Astrocyte of the cerebellum (primary cell): Measurements from ENCODE around the gene C2CD3.
"Not testable (repeated sequence)": the region's sequence is repeated elsewhere in the genome, so short reads cannot be mapped to it uniquely, and the experiment has no call there.

Experiments
- DNase-seq: peaks from one replicate; pipeline ENCODE4 v3.0.0-alpha.2; 2011; ENCODE audit warnings: low read depth
- H3K4me3 ChIP-seq: 2 replicates; pipeline ENCODE4 v1.5.1; 2011; ENCODE audit warnings: mild to moderate bottlenecking, low read depth, low read length, moderate library complexity
- in situ Hi-C: cut with HindIII; loops from 2 replicates; pipeline ENCODE4 v1.10.0; 2017; ENCODE audit warnings: low sequenced_read_pairs
- TF ChIP-seq, protein P1 (sequence below): IDR thresholded peaks from 2 replicates; pipeline ENCODE4 v1.5.1; 2012; ENCODE audit warnings: low read length, low read depth, moderate library complexity, mild to moderate bottlenecking; ENCODE audit errors: missing control alignments

The C2CD3 gene

DNA sequence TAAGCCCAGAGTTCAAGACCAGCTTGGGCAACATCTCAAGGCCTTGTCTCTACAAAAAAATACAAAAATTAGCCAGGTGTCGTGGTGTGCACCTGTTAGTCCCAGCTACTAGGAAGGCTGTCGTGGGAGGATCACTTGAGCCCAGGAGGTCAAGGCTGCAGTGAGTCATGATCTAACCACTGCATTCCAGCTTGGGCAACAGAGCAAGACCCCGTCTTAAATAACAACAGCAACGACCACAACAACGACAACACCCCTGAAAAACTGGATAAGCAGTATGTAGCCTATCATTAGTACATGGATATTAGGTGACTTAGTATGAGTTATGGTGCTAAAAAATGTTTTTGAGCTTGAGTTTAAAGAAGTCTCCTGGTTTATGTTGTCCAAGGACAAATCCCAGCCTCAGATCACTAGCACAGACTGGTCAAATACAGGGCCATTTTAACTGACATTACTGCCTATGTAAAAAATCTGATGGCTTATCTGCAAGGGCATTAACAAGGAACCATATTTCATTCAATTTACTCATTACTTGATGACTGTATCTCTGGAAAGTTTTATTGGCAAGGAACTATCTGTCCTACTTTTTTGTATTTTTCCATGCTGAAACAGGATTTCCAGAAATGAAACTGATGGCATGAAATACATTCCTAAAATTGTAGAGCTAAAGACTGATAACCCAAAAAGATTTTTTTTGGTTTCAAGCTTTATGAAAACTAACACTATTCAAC, 23.4 kb downstream of the C2CD3 start:
- no peak overlapping the region for H3K4me3 ChIP-seq
- TF ChIP-seq, protein P1, sequence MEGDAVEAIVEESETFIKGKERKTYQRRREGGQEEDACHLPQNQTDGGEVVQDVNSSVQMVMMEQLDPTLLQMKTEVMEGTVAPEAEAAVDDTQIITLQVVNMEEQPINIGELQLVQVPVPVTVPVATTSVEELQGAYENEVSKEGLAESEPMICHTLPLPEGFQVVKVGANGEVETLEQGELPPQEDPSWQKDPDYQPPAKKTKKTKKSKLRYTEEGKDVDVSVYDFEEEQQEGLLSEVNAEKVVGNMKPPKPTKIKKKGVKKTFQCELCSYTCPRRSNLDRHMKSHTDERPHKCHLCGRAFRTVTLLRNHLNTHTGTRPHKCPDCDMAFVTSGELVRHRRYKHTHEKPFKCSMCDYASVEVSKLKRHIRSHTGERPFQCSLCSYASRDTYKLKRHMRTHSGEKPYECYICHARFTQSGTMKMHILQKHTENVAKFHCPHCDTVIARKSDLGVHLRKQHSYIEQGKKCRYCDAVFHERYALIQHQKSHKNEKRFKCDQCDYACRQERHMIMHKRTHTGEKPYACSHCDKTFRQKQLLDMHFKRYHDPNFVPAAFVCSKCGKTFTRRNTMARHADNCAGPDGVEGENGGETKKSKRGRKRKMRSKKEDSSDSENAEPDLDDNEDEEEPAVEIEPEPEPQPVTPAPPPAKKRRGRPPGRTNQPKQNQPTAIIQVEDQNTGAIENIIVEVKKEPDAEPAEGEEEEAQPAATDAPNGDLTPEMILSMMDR = no peak
- in situ Hi-C loops = no loop called here
- DNase-seq = no peak

DNA sequence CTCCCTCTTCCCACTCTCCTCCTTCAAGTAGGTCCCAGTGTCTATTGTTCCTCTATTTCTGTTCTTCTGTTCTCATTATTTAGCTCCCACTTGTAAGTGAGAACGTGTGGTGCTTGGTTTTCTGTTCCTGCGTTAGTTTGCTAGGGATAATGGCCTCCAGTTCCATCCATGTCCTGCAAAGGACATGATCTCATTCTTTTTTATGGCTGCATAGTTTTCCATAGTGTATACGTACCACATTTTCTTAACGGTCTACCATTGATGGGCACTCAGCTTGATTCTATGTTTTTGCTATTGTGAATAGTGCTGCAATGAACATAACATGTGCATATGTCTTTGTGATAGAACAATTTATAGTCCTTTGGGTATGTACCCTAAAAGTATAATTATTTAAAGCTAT, 26.2 kb downstream of the C2CD3 start:
- in situ Hi-C loops = no loop called here
- TF ChIP-seq, protein P1 = no peak
- no peak for DNase-seq
- H3K4me3 ChIP-seq = no peak overlapping the region

DNA sequence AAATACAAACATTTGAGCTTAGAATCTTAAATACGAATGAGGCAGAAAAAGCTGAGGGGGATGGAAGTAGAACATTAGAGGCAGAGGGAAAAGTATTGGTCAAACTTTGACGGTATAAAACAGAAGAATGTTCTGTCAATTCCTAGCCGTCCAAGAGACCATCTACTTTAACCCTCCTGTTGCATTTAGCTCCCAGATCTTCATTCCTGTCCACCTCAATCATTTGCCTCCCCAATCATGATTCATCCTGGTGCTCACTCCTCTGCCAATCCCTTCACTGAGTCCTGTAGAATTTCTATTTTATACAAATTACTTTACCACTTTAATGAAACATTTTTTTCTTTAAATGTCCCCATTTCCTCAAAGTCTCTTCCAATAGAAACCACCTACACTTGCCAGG, 28.2 kb downstream of the C2CD3 start:
- DNase-seq = no peak
- in situ Hi-C loops = no loop called here
- TF ChIP-seq, protein P1 = no peak
- H3K4me3 ChIP-seq = no peak overlapping the region

DNA sequence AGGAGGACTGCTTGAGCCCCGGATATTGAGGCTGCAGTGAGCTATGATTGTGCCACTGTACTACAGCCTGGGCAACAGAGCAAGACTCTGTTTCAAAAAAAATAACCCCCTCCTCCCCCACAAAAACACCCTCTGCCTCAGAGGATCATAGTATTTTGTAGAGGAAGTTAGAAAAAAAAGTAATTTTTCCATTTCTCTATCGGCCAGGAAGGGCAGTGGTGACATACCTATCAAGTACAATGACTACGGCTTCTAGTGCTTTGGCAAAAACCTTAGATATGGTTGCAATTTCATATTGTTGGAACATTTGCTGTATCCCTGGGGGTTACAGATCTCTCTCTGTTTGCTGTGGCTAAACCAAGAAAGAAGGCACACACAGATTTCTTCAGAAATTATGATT, 28.9 kb downstream of the C2CD3 start:
- TF ChIP-seq, protein P1 = no peak
- H3K4me3 ChIP-seq = no peak overlapping the region
- no peak for DNase-seq
- in situ Hi-C loops = no loop called here

DNA sequence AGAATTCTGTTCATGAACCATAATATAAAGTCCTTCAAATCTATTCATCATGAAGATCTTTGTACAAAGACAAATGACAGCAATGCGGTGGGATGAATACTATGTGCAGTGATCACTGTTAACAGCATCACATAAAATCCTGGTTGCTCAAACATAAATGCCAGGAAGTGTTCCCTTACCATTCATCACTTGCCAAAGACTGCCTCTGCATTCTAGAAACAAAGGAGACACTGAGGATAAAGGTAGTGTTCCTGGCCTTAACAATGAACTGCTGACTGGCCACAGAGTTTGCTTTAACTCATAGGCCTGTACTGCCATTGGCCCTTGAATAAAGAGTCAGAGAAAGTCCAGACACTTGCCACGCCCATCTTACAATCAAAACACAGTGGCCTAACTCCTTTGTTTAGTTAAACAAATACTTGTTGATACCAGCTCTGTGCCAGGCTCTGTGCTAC, 29.5 kb downstream of the C2CD3 start:
- TF ChIP-seq, protein P1 = no peak
- no peak overlapping the region for H3K4me3 ChIP-seq
- in situ Hi-C loops = no loop called here
- no peak for DNase-seq

DNA sequence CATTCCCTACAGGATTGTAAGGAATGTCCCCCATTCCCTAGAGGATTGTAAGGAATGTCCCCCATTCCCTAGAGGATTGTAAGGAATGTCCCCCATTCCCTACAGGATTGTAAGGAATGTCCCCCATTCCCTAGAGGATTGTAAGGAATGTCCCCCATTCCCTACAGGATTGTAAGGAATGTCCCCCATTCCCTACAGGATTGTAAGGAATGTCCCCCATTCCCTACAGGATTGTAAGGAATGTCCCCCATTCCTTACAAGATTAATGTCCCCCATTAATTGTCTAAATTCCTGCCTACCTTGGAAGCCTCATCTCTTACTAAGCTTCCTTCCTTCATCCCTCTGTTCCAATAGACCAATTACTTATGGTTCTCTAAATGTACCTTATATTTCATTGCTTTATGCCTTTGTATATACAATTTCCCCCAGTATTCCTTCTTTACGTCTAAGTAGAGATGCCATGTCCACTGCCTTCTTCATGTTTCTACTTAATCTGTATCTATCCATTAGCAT, 30.8 kb downstream of the C2CD3 start:
- in situ Hi-C loops, DNase-seq, H3K4me3 ChIP-seq: not testable (repeated sequence)

DNA sequence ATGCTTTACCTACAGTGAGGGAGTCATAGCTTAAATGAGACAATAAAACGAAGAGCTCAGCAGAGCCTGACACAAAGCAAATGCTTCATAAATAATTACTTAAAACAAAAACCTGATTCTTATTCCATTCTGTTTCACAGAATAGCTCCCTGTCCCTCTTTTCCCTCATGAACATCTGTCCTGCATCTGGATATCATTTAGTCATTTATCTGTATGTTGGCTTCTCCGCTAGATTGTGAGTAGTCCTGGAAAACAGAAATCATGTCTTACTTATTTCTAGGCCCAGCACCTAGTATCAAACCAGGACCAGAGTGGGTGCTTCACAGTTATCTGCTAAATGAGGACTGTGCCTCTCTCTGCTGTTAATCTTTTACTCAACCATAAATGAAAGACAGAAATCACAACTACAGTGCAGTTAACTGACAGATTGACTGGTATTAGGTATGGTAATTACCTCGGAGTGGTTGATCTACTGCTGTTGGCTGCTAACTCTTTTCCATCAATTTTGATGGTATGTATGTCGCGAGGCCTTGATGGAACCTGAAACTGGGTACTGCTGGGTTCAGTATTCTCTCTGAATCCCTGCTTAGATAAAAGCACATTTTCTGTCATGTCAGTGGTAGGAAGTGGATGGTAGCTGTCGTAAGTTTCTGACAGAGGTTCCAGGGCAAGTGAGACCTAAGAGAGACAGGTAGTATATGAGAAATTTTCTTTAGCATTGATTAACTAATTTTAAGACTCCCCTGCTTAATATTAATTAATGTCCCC, 31.5 kb downstream of the C2CD3 start:
- TF ChIP-seq, protein P1 = no peak
- no peak for DNase-seq
- no peak overlapping the region for H3K4me3 ChIP-seq
- in situ Hi-C loops = no loop called here
